ENCODE data around the gene KLHL24. TPM values are rescaled to one million over a fixed set of nuclear protein-coding genes. Genes with fewer than 3 reads are reported as not detected.
"Not testable (repeated sequence)": the region's sequence is repeated elsewhere in the genome, so short reads cannot be mapped to it uniquely, and the experiment has no call there.

KLHL24 gene
- polyA plus RNA-seq, 4 donors = 8.1 to 41.4 (median 12.4) TPM

DNA sequence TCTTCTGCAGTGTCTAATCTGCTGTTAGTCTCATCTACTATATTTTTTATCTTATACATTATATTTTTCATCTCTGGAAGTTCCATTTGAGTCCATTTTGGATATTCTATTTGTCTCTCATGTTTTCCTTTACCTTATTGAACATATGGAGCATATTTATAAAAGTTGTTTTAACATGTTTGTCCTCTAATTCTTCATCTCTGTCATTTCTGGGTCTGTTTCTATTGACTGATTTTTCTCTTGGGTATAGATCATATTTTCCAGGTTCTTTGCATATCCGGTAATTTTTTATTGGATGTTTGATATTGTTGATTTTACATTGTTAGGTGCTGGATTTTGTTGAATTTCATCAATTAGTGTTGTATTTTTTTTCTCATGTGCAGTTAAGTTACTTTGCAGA, 37.5 kb upstream of the KLHL24 start:
- Histone ChIP-seq H3K4me1 (ENCODE audit: control insufficient read depth in 3 of 3, insufficient read depth in 2 of 3, low read depth in 1 of 3, low read length in 2 of 3) (no peaks in the 10 kb centered on the region), H3K27me3 (ENCODE audit: control insufficient read depth in 3 of 3, insufficient read depth in 3 of 3, low read length in 3 of 3) (no peaks in the 10 kb centered on the region), H3K4me3 (ENCODE audit: low read depth in 1 of 3, low read length in 3 of 3) (no peak overlapping the region), H3K36me3 (ENCODE audit: control insufficient read depth in 3 of 3, insufficient read depth in 2 of 3, low read depth in 1 of 3, low read length in 3 of 3) (no peaks in the 10 kb centered on the region), H3K27ac (ENCODE audit: low read depth in 1 of 3, low read length in 2 of 3) (no peak overlapping the region), H3K9me3 (ENCODE audit: control insufficient read depth in 2 of 2, insufficient read depth in 1 of 2, low read depth in 1 of 2, low read length in 1 of 2) (peaks cover 0 to 10% of the 10 kb centered on the region in 2 donors)
- WGBS, 3 donors = 6 to 76% (median 47%) methylated on average over 1 of the region's 1 CpG
- no peak for FAIRE-seq
- no peak for DNase-seq

DNA sequence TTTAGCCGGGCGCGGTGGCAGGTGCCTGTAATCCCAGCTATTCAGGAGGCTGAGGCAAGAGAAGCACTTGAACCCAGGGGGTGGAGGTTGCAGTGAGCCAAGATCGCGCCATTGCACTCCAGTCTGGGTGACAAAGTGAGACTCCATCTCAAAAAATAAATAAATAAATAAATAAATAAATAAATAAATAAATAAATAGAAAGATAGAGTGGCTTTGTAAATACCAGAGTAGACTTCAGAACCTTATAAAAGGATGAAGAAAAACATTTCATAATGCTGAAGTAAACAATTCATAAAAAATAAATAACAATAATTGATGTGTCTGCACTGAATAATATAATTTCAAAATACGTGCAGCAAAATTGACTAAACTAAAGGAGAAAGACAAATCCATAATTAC, 24.1 kb upstream of the KLHL24 start:
- WGBS, 3 donors = 95 to 98% (median 98%) methylated on average over 6 of the region's 6 CpGs
- not testable (repeated sequence) for DNase-seq; H3K27ac ChIP-seq (ENCODE audit: low read depth in 1 of 3, low read length in 2 of 3); H3K4me1 ChIP-seq (ENCODE audit: control insufficient read depth in 3 of 3, insufficient read depth in 2 of 3, low read depth in 1 of 3, low read length in 2 of 3); H3K4me3 ChIP-seq (ENCODE audit: low read depth in 1 of 3, low read length in 3 of 3); H3K27me3 ChIP-seq (ENCODE audit: control insufficient read depth in 3 of 3, insufficient read depth in 3 of 3, low read length in 3 of 3); H3K9me3 ChIP-seq (ENCODE audit: control insufficient read depth in 2 of 2, insufficient read depth in 1 of 2, low read depth in 1 of 2, low read length in 1 of 2); H3K36me3 ChIP-seq (ENCODE audit: control insufficient read depth in 3 of 3, insufficient read depth in 2 of 3, low read depth in 1 of 3, low read length in 3 of 3); FAIRE-seq

DNA sequence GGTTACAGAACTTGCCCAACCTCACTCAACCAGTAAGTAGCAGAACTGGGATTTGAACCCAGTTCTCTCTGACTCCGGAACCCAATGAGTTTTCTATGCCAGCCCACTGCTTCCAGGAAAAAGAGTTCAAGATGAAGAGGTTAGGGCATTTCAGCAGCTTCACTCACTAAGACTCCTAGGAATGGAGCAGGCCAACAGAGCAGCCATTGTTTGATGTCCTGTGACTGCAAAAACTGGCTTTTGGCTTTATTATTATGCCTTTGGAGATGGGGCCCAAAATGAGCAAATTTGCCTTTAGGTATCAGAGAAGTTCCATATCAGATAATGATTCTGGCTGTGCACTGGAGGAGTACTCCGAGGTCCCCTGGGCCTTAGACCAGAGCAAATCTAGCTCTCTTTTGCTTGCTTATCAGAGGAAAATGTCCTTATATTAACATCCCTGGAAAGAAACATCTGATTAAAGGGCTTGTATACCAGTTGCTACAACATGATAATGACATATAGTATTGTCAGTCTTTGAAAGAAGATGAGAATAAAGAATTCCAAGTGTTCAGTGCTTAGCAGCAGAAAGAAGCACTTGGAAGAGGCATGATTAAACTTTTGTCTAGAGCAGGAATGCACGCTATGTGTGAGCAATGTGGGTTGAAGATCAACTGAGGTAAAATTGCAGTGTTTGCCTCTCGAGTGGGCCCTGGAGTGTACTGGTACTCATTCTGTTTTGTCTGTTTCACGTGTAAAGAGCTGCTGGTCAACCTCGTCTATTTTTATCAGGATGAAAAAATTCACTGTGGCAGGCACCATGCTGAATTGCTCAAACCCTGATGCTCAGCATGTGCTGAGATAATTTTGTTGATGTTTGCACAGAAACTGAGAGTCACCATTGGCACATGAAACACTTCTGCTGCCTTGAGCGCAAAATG, 21.8 kb upstream of the KLHL24 start:
- no peak for FAIRE-seq
- WGBS, 3 donors = 79 to 90% (median 84%) methylated on average over 7 of the region's 7 CpGs
- H3K27ac ChIP-seq (ENCODE audit: low read depth in 1 of 3, low read length in 2 of 3) = no peak overlapping the region
- no peaks in the 10 kb centered on the region for H3K9me3 ChIP-seq (ENCODE audit: control insufficient read depth in 2 of 2, insufficient read depth in 1 of 2, low read depth in 1 of 2, low read length in 1 of 2)
- no peaks in the 10 kb centered on the region for H3K27me3 ChIP-seq (ENCODE audit: control insufficient read depth in 3 of 3, insufficient read depth in 3 of 3, low read length in 3 of 3)
- no peaks in the 10 kb centered on the region for H3K36me3 ChIP-seq (ENCODE audit: control insufficient read depth in 3 of 3, insufficient read depth in 2 of 3, low read depth in 1 of 3, low read length in 3 of 3)
- no peak overlapping the region for H3K4me3 ChIP-seq (ENCODE audit: low read depth in 1 of 3, low read length in 3 of 3)
- DNase-seq = no peak
- H3K4me1 ChIP-seq (ENCODE audit: control insufficient read depth in 3 of 3, insufficient read depth in 2 of 3, low read depth in 1 of 3, low read length in 2 of 3) = peaks cover 0 to under 1% (median 0%) of the 10 kb centered on the region in 3 donors

DNA sequence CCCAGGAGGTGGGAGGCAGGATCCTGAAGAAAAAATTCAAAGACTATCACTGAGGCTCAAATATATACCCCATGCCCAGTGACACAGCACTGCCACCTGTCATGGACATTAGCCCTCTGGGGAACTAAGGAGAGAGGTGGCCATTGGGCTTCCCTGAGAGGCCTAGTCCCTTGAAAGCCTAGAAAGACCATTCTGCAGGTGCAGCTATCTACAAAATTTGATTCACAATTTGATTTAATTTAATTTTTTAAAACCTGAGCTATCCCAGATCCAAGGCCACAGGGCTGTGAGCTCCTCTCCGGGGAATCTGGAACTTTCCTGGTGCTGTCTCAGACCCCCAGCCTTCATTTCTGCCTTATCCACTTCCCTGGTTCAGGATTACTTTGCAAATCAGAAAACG, 16.9 kb upstream of the KLHL24 start:
- Histone ChIP-seq H3K27me3 (ENCODE audit: control insufficient read depth in 3 of 3, insufficient read depth in 3 of 3, low read length in 3 of 3) (no peaks in the 10 kb centered on the region), H3K27ac (ENCODE audit: low read depth in 1 of 3, low read length in 2 of 3) (peak overlapping the region in 1 of 3 donors; percentile 34), H3K4me3 (ENCODE audit: low read depth in 1 of 3, low read length in 3 of 3) (no peak overlapping the region), H3K4me1 (ENCODE audit: control insufficient read depth in 3 of 3, insufficient read depth in 2 of 3, low read depth in 1 of 3, low read length in 2 of 3) (peaks cover 0 to 13% (median 6%) of the 10 kb centered on the region in 3 donors), H3K36me3 (ENCODE audit: control insufficient read depth in 3 of 3, insufficient read depth in 2 of 3, low read depth in 1 of 3, low read length in 3 of 3) (no peaks in the 10 kb centered on the region), H3K9me3 (ENCODE audit: control insufficient read depth in 2 of 2, insufficient read depth in 1 of 2, low read depth in 1 of 2, low read length in 1 of 2) (no peaks in the 10 kb centered on the region)
- DNase-seq (no peak), FAIRE-seq (no peak)
- 69 to 84% (median 75%) methylated on average over 2 of the region's 2 CpGs for WGBS, 3 donors

DNA sequence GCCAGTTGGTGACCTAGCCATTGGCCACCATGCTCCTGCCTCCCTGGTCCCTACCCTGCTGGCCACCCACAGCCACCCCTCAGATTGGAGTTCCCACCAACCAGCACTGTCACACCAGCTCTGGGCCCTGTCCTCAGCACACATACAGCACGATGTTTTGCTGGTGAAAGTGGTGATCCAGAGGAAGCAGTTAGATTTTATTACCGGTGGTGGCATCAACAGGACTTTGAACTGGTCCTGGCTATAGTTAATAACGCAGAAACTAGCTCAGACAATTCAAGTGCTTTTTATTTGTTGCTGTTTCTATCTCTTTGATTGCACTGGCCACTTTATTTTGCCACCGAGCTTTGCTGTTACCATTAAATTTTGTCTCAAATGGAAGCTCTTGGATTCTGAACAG, 16.4 kb upstream of the KLHL24 start:
- Histone ChIP-seq H3K4me1 (ENCODE audit: control insufficient read depth in 3 of 3, insufficient read depth in 2 of 3, low read depth in 1 of 3, low read length in 2 of 3) (peaks cover 0 to 13% (median 6%) of the 10 kb centered on the region in 3 donors), H3K36me3 (ENCODE audit: control insufficient read depth in 3 of 3, insufficient read depth in 2 of 3, low read depth in 1 of 3, low read length in 3 of 3) (no peaks in the 10 kb centered on the region), H3K4me3 (ENCODE audit: low read depth in 1 of 3, low read length in 3 of 3) (no peak overlapping the region), H3K27me3 (ENCODE audit: control insufficient read depth in 3 of 3, insufficient read depth in 3 of 3, low read length in 3 of 3) (no peaks in the 10 kb centered on the region), H3K9me3 (ENCODE audit: control insufficient read depth in 2 of 2, insufficient read depth in 1 of 2, low read depth in 1 of 2, low read length in 1 of 2) (no peaks in the 10 kb centered on the region), H3K27ac (ENCODE audit: low read depth in 1 of 3, low read length in 2 of 3) (peak overlapping the region in 1 of 3 donors; percentile 34)
- DNase-seq (peak; percentile 56 to 72), FAIRE-seq (no peak)
- 15 to 68% (median 33%) methylated on average over 4 of the region's 4 CpGs for WGBS, 3 donors

DNA sequence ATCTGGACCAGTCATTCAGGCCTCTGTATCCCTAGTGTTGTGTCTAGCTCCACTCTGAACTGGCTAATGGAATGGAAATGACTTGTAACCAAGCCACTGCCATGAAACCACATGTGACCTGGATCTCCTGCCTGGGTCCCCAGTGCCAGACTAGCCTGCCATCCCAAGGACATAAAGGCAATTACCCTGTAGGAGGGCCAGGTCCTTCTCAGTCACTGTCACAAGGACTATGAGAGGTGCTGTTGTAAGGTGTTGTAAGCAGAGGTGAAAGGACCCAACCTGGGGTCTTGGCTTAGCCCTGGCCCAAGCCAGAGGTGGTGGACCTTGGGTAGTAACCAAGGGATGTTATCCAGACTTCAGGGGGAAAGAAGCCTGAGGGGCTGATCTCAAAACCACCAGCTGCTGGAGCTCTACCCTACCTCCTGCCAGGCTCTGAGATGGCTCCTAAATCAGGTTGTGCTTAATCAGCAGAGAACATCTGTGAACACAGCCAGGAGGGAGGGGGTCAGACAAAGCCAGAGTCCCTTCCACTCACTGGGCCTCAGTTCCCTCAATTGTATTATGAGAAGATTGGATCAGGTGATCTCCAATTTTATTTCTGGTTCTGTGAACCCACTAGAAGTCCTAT, 15.7 kb upstream of the KLHL24 start:
- DNase-seq (no peak), FAIRE-seq (no peak)
- Histone ChIP-seq H3K4me1 (ENCODE audit: control insufficient read depth in 3 of 3, insufficient read depth in 2 of 3, low read depth in 1 of 3, low read length in 2 of 3) (peaks cover 0 to 13% (median 6%) of the 10 kb centered on the region in 3 donors), H3K27me3 (ENCODE audit: control insufficient read depth in 3 of 3, insufficient read depth in 3 of 3, low read length in 3 of 3) (no peaks in the 10 kb centered on the region), H3K9me3 (ENCODE audit: control insufficient read depth in 2 of 2, insufficient read depth in 1 of 2, low read depth in 1 of 2, low read length in 1 of 2) (no peaks in the 10 kb centered on the region), H3K27ac (ENCODE audit: low read depth in 1 of 3, low read length in 2 of 3) (peak overlapping the region in 1 of 3 donors; percentile 34), H3K4me3 (ENCODE audit: low read depth in 1 of 3, low read length in 3 of 3) (no peak overlapping the region), H3K36me3 (ENCODE audit: control insufficient read depth in 3 of 3, insufficient read depth in 2 of 3, low read depth in 1 of 3, low read length in 3 of 3) (no peaks in the 10 kb centered on the region)

DNA sequence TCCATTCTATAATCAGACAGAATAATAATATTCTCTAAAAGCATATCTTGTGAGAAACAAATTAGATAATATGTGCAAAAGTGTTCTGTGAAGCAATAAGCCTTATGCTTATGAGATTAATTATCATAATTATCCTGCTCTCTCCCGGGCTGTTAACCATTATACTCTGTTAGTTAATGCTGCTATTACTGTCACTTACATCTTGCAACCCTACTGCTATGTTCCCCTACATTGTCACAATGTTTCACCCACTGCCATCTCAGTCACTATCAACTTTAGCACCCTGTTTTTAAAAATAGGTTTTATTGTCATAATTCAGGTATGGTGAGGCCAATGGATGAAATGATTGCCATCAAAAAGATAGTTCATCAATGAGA, 15.2 kb upstream of the KLHL24 start:
- 72 to 86% (median 73%) methylated on average over 1 of the region's 1 CpG for WGBS, 3 donors
- H3K36me3 ChIP-seq (ENCODE audit: control insufficient read depth in 3 of 3, insufficient read depth in 2 of 3, low read depth in 1 of 3, low read length in 3 of 3) = no peaks in the 10 kb centered on the region
- H3K27me3 ChIP-seq (ENCODE audit: control insufficient read depth in 3 of 3, insufficient read depth in 3 of 3, low read length in 3 of 3) = no peaks in the 10 kb centered on the region
- H3K9me3 ChIP-seq (ENCODE audit: control insufficient read depth in 2 of 2, insufficient read depth in 1 of 2, low read depth in 1 of 2, low read length in 1 of 2) = no peaks in the 10 kb centered on the region
- DNase-seq = no peak
- H3K27ac ChIP-seq (ENCODE audit: low read depth in 1 of 3, low read length in 2 of 3) = no peak overlapping the region
- no peak overlapping the region for H3K4me3 ChIP-seq (ENCODE audit: low read depth in 1 of 3, low read length in 3 of 3)
- FAIRE-seq = no peak
- H3K4me1 ChIP-seq (ENCODE audit: control insufficient read depth in 3 of 3, insufficient read depth in 2 of 3, low read depth in 1 of 3, low read length in 2 of 3) = peaks cover 0 to 13% (median 6%) of the 10 kb centered on the region in 3 donors

DNA sequence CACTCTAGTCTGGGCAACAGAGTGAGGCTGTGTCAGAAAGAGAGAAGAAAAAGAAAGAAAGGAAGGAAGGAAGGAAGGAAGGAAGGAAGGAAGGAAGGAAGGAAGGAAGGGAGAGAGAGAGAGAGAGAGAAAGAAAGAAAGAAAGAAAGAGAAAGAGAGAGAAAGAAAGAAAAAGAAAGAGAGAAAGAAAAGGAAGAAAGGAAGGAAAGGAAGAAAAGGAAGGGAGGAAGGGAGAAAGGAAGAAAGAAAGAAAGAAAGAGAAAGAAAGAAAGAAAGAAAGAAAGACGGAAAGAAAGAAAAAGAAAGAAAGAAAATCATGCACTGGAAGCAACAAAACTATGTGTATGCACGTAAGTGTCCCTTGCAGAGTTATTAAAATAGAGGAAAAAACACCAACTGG, 12.9 kb upstream of the KLHL24 start:
- H3K27ac ChIP-seq (ENCODE audit: low read depth in 1 of 3, low read length in 2 of 3); FAIRE-seq; H3K36me3 ChIP-seq (ENCODE audit: control insufficient read depth in 3 of 3, insufficient read depth in 2 of 3, low read depth in 1 of 3, low read length in 3 of 3); H3K9me3 ChIP-seq (ENCODE audit: control insufficient read depth in 2 of 2, insufficient read depth in 1 of 2, low read depth in 1 of 2, low read length in 1 of 2); DNase-seq; H3K27me3 ChIP-seq (ENCODE audit: control insufficient read depth in 3 of 3, insufficient read depth in 3 of 3, low read length in 3 of 3); H3K4me3 ChIP-seq (ENCODE audit: low read depth in 1 of 3, low read length in 3 of 3): not testable (repeated sequence)
- H3K4me1 ChIP-seq (ENCODE audit: control insufficient read depth in 3 of 3, insufficient read depth in 2 of 3, low read depth in 1 of 3, low read length in 2 of 3) = peaks cover 0 to 13% (median 6%) of the 10 kb centered on the region in 3 donors
- WGBS, 3 donors = 82 to 91% (median 86%) methylated on average over 2 of the region's 2 CpGs

Data from small intestine (tissue), 7 donors.